HepG2 (cell line): ENCODE data around the gene ARHGAP30. TPM values are rescaled to one million over a fixed set of nuclear protein-coding genes. Genes with fewer than 3 reads are reported as not detected.
A peak's percentile ranks its signal among the peaks of the same experiment; 100 is the strongest.

Experiments used
- BRD4 ChIP-seq: sonication (generic); formaldehyde crosslinking; IDR thresholded peaks from 2 replicates; pipeline ENCODE4 v1.4.0; 2020; ENCODE audit warnings: missing genetic modification reagents
- EHMT2 ChIP-seq: fragments of 200-600 bp; sonication (generic); IDR thresholded peaks from 2 replicates; pipeline ENCODE4 v1.7.0; 2017; ENCODE audit warnings: antibody characterized with exemption, low read depth, low read length, borderline replicate concordance
- FOXA1 ChIP-seq, 2 experiments: fragments of 450-650 bp in 1 of 2; sonication (generic) in 1 of 2; formaldehyde crosslinking in 1 of 2; IDR thresholded peaks; 2 replicates each; pipeline versions ENCODE4 v1.4.0 to v1.6.1; 2016 to 2020; ENCODE audit warnings: missing genetic modification reagents in 1 of 2
- IRF2 ChIP-seq: IDR thresholded peaks from 2 replicates; pipeline ENCODE4 v1.6.1; 2018; ENCODE audit warnings: missing genetic modification reagents, missing compliant biosample characterization
- MAFF ChIP-seq: IDR thresholded peaks from 2 replicates; pipeline ENCODE4 v1.6.1; 2011; ENCODE audit warnings: low read depth, low read length, improper control_type of control experiment
- MYC ChIP-seq: sonication (generic); formaldehyde crosslinking; IDR thresholded peaks from 2 replicates; pipeline ENCODE4 v1.9.0; 2021; ENCODE audit warnings: missing genetic modification reagents, borderline replicate concordance
- SALL1 ChIP-seq: sonication (generic); formaldehyde crosslinking; IDR thresholded peaks from 2 replicates; pipeline ENCODE4 v1.8.0; 2022; ENCODE audit warnings: mild to moderate bottlenecking, missing genetic modification reagents
- SYNCRIP ChIP-seq: fragments of 200-400 bp; formaldehyde crosslinking; IDR thresholded peaks from 2 replicates; pipeline ENCODE4 v1.6.1; 2018; ENCODE audit warnings: mild to moderate bottlenecking, low read depth, low read length; ENCODE audit not compliant: insufficient read depth
- ZNF292 ChIP-seq: sonication (generic); formaldehyde crosslinking; IDR thresholded peaks from 2 replicates; pipeline ENCODE4 v1.8.1; 2022; ENCODE audit warnings: mild to moderate bottlenecking, low read depth, missing genetic modification reagents, borderline replicate concordance
- ZNF574 ChIP-seq: sonication (generic); formaldehyde crosslinking; IDR thresholded peaks from 2 replicates; pipeline ENCODE4 v1.4.0; 2020; ENCODE audit warnings: missing genetic modification reagents
- polyA plus RNA-seq, 8 experiments: library from polyadenylated mRNA; depleted of rRNA in 3 of 8; stranded (reverse) in 7 of 8; unstranded in 1 of 8; fragments of >200 nt; fragmentation: Illumina TruSeq in 4 of 8; extraction: Trizol in 4 of 8; gene quantifications; 2 replicates each; pipeline versions ENCODE4 v1.2.1 to v1.2.3, GENCODE V29; 2011 to 2016; ENCODE audit warnings: low read depth in 4 of 8, missing spikeins in 1 of 8, mixed read lengths in 1 of 8; ENCODE audit not compliant: insufficient read depth in 1 of 8
- total RNA-seq, 5 experiments: library from RNA; depleted of rRNA; stranded (reverse); fragments of >200 nt; fragmentation: Illumina TruSeq; extraction: Trizol; gene quantifications; 2 replicates each; pipeline ENCODE4 v1.2.3, GENCODE V29; 2016; ENCODE audit warnings: low read depth in 1 of 5
- TF ChIP-seq, protein P1 (sequence below), 2 experiments: sonication (generic) in 1 of 2; formaldehyde crosslinking in 1 of 2; IDR thresholded peaks; 2 replicates each; pipeline versions ENCODE4 v1.5.1 to v1.6.1; 2011 to 2020; ENCODE audit warnings: borderline replicate concordance in 1 of 2, low read depth in 1 of 2, low read length in 1 of 2, mild to moderate bottlenecking in 1 of 2, missing genetic modification reagents in 1 of 2, moderate library complexity in 1 of 2
- TF ChIP-seq, protein P2 (sequence below): sonication (generic); formaldehyde crosslinking; IDR thresholded peaks from 2 replicates; pipeline ENCODE4 v1.9.0; 2021; ENCODE audit warnings: missing genetic modification reagents, borderline replicate concordance
- TF ChIP-seq, protein P3 (sequence below): sonication (generic); formaldehyde crosslinking; IDR thresholded peaks from 2 replicates; pipeline ENCODE4 v1.4.0; 2020; ENCODE audit warnings: missing genetic modification reagents, mild to moderate bottlenecking, borderline replicate concordance
- TF ChIP-seq, protein P4 (sequence below): sonication (generic); formaldehyde crosslinking; IDR thresholded peaks from 2 replicates; pipeline ENCODE4 v1.5.1; 2020; ENCODE audit warnings: missing genetic modification reagents, mild to moderate bottlenecking, borderline replicate concordance
- TF ChIP-seq, protein P5 (sequence below): sonication (generic); formaldehyde crosslinking; IDR thresholded peaks from 2 replicates; pipeline ENCODE4 v1.8.1; 2022; ENCODE audit warnings: low read depth, mild to moderate bottlenecking, missing genetic modification reagents

ARHGAP30 gene
- total and polyA plus RNA-seq, 2 of the 13 experiments (the other 11 are each of a cell fraction or from before 2014, with no cell fraction given): 0.13 to 0.20 TPM

DNA sequence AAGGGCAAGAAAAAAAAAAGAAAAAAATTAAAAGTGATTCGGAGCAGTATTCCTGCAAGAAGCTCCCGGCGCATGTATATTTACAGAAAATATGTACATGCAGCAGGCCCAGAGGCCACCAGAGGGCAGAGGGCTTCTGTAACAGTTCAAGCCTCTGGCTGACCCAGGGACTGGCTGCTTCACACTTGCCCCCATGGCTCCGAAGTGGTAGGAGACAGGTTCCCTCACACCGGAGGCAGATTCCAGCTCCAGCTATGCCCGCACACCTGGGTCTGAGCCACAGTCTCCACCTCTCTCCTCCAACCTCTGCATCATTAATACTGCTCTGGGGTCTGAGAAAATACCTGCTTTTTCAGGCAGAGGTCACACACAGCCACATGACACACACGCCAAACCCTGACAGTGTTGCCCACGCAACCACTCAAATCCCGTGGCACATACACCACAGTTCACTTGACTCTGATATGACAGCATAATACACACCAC lies 2.2 kb upstream of the ARHGAP30 start (continued):
- TF ChIP-seq, protein P1, sequence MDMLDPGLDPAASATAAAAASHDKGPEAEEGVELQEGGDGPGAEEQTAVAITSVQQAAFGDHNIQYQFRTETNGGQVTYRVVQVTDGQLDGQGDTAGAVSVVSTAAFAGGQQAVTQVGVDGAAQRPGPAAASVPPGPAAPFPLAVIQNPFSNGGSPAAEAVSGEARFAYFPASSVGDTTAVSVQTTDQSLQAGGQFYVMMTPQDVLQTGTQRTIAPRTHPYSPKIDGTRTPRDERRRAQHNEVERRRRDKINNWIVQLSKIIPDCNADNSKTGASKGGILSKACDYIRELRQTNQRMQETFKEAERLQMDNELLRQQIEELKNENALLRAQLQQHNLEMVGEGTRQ (IDR thresholded peaks at IDR 0.05; ENCODE audit: low read depth, low read length): no peak
- TF ChIP-seq, protein P1 (CRISPR knock-in tag; IDR thresholded peaks at IDR 0.05; ENCODE audit: borderline replicate concordance): no peak
- TF ChIP-seq ZNF292 (CRISPR knock-in tag): 0 out of 2 replicates have a peak, but pooled peaks have one; percentile 1
- TF ChIP-seq ZNF574 (CRISPR knock-in tag): 0 out of 2 replicates have a peak, but pooled peaks have one; percentile 24
- TF ChIP-seq MAFF: no peak
- TF ChIP-seq, protein P2, sequence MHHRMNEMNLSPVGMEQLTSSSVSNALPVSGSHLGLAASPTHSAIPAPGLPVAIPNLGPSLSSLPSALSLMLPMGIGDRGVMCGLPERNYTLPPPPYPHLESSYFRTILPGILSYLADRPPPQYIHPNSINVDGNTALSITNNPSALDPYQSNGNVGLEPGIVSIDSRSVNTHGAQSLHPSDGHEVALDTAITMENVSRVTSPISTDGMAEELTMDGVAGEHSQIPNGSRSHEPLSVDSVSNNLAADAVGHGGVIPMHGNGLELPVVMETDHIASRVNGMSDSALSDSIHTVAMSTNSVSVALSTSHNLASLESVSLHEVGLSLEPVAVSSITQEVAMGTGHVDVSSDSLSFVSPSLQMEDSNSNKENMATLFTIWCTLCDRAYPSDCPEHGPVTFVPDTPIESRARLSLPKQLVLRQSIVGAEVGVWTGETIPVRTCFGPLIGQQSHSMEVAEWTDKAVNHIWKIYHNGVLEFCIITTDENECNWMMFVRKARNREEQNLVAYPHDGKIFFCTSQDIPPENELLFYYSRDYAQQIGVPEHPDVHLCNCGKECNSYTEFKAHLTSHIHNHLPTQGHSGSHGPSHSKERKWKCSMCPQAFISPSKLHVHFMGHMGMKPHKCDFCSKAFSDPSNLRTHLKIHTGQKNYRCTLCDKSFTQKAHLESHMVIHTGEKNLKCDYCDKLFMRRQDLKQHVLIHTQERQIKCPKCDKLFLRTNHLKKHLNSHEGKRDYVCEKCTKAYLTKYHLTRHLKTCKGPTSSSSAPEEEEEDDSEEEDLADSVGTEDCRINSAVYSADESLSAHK (CRISPR knock-in tag): no peak
- no peak for TF ChIP-seq FOXA1 (IDR thresholded peaks at IDR 0.05)
- TF ChIP-seq FOXA1 (CRISPR knock-in tag; IDR thresholded peaks at IDR 0.05): 0 out of 2 replicates have a peak, but pooled peaks have one; percentile 40
- TF ChIP-seq, protein P3, sequence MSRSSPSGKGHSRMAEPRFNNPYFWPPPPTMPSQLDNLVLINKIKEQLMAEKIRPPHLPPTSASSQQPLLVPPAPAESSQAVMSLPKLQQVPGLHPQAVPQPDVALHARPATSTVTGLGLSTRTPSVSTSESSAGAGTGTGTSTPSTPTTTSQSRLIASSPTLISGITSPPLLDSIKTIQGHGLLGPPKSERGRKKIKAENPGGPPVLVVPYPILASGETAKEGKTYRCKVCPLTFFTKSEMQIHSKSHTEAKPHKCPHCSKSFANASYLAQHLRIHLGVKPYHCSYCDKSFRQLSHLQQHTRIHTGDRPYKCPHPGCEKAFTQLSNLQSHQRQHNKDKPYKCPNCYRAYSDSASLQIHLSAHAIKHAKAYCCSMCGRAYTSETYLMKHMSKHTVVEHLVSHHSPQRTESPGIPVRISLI (CRISPR knock-in tag): no peak
- peak; percentile 23; the same call in 1 of the 2 replicates for TF ChIP-seq MYC (CRISPR knock-in tag)
- 0 out of 2 replicates have a peak, but pooled peaks have one; percentile 15 for TF ChIP-seq IRF2 (CRISPR knock-in tag)
- TF ChIP-seq, protein P4, sequence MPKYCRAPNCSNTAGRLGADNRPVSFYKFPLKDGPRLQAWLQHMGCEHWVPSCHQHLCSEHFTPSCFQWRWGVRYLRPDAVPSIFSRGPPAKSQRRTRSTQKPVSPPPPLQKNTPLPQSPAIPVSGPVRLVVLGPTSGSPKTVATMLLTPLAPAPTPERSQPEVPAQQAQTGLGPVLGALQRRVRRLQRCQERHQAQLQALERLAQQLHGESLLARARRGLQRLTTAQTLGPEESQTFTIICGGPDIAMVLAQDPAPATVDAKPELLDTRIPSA (CRISPR knock-in tag): no peak
- no peak for TF ChIP-seq BRD4
- TF ChIP-seq SALL1 (CRISPR knock-in tag): no peak; the same call in 1 of the 2 replicates
- no peak for TF ChIP-seq EHMT2
- no peak for TF ChIP-seq SYNCRIP
- TF ChIP-seq, protein P5, sequence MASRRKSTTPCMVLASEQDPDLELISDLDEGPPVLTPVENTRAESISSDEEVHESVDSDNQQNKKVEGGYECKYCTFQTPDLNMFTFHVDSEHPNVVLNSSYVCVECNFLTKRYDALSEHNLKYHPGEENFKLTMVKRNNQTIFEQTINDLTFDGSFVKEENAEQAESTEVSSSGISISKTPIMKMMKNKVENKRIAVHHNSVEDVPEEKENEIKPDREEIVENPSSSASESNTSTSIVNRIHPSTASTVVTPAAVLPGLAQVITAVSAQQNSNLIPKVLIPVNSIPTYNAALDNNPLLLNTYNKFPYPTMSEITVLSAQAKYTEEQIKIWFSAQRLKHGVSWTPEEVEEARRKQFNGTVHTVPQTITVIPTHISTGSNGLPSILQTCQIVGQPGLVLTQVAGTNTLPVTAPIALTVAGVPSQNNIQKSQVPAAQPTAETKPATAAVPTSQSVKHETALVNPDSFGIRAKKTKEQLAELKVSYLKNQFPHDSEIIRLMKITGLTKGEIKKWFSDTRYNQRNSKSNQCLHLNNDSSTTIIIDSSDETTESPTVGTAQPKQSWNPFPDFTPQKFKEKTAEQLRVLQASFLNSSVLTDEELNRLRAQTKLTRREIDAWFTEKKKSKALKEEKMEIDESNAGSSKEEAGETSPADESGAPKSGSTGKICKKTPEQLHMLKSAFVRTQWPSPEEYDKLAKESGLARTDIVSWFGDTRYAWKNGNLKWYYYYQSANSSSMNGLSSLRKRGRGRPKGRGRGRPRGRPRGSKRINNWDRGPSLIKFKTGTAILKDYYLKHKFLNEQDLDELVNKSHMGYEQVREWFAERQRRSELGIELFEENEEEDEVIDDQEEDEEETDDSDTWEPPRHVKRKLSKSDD (CRISPR knock-in tag): no peak
